Neuronal stem cell (in vitro differentiated cells): ENCODE results near the gene ENTPD2.

Experiments used
- DNase-seq: peaks from one replicate; pipeline ENCODE4 v3.0.0-alpha.2; 2013; ENCODE audit warnings: low spot score
- H2AFZ ChIP-seq: one replicate; pipeline ENCODE4 v1.6.1; 2013; ENCODE audit warnings: mild to moderate bottlenecking, low read length, inconsistent platforms
- H2AK5ac ChIP-seq: 2 replicates; pipeline ENCODE4 v1.6.1; 2013; ENCODE audit warnings: low read depth, mild to moderate bottlenecking, inconsistent platforms, low read length, moderate library complexity, mixed read lengths
- H2BK120ac ChIP-seq: 2 replicates; pipeline ENCODE4 v1.6.1; 2013; ENCODE audit warnings: low read depth, mild to moderate bottlenecking, inconsistent platforms, low read length, moderate library complexity, mixed read lengths
- H2BK12ac ChIP-seq: one replicate; pipeline ENCODE4 v1.6.1; 2013; ENCODE audit warnings: low read length, inconsistent platforms
- H2BK15ac ChIP-seq: 2 replicates; pipeline ENCODE4 v1.6.1; 2013; ENCODE audit warnings: mild to moderate bottlenecking, low read length, inconsistent platforms, mixed read lengths
- H2BK5ac ChIP-seq: one replicate; pipeline ENCODE4 v1.6.1; 2013; ENCODE audit warnings: inconsistent platforms, mild to moderate bottlenecking, low read length, moderate library complexity
- H3K14ac ChIP-seq: one replicate; pipeline ENCODE4 v1.6.1; 2013; ENCODE audit warnings: low read length, inconsistent platforms
- H3K18ac ChIP-seq: 2 replicates; pipeline ENCODE4 v1.6.1; 2013; ENCODE audit warnings: low read length, inconsistent platforms
- H3K23ac ChIP-seq: 2 replicates; pipeline ENCODE4 v1.6.1; 2013; ENCODE audit warnings: low read depth, mild to moderate bottlenecking, mixed read lengths, low read length, inconsistent platforms; ENCODE audit not compliant: poor library complexity
- H3K27ac ChIP-seq: replicated peaks from 3 replicates; pipeline ENCODE4 v1.5.1; 2013; ENCODE audit warnings: low read length, inconsistent platforms
- H3K27me3 ChIP-seq, 3 experiments: 2 replicates each; pipeline ENCODE4 v1.6.1; 2013; ENCODE audit warnings: low read length in 3 of 3, mild to moderate bottlenecking in 2 of 3, inconsistent platforms in 1 of 3, low read depth in 1 of 3, mixed read lengths in 1 of 3, moderate library complexity in 1 of 3; ENCODE audit not compliant: control insufficient read depth in 3 of 3, insufficient read depth in 3 of 3
- H3K36me3 ChIP-seq, 2 donors: replicated peaks in 1 of 2; 2 replicates each; pipeline ENCODE4 v1.6.1; 2013; ENCODE audit warnings: low read length in 2 of 2; ENCODE audit not compliant: control insufficient read depth in 2 of 2, insufficient read depth in 2 of 2
- H3K4ac ChIP-seq: 2 replicates; pipeline ENCODE4 v1.6.1; 2013; ENCODE audit warnings: inconsistent platforms, mild to moderate bottlenecking, low read length, moderate library complexity
- H3K4me1 ChIP-seq, 2 donors: 1 replicate in 1 of 2; 2 replicates in 1 of 2; pipeline ENCODE4 v1.6.1; 2013; ENCODE audit warnings: low read length in 2 of 2, low read depth in 1 of 2; ENCODE audit not compliant: control insufficient read depth in 2 of 2, insufficient read depth in 1 of 2
- H3K4me2 ChIP-seq: one replicate; pipeline ENCODE4 v1.6.1; 2013; ENCODE audit warnings: mild to moderate bottlenecking, low read length, inconsistent platforms; ENCODE audit not compliant: insufficient read depth, poor library complexity, severe bottlenecking
- H3K4me3 ChIP-seq, 2 donors: 2 replicates each; pipeline ENCODE4 v1.5.1; 2013; ENCODE audit warnings: low read length in 2 of 2, mild to moderate bottlenecking in 2 of 2, inconsistent platforms in 1 of 2, moderate library complexity in 1 of 2
- H3K79me1 ChIP-seq: one replicate; pipeline ENCODE4 v1.6.1; 2013; ENCODE audit warnings: low read depth, mild to moderate bottlenecking, inconsistent platforms, low read length, moderate library complexity
- H3K9ac ChIP-seq: one replicate; pipeline ENCODE4 v1.6.1; 2013; ENCODE audit warnings: mild to moderate bottlenecking, low read depth, low read length, inconsistent platforms; ENCODE audit not compliant: poor library complexity
- H3K9me3 ChIP-seq, 2 donors: replicated peaks in 1 of 2; 2 replicates each; pipeline versions ENCODE3 to v1.6.1; 2013; ENCODE audit warnings: low read length in 2 of 2, mild to moderate bottlenecking in 2 of 2, inconsistent platforms in 1 of 2, low read depth in 1 of 2, mixed read lengths in 1 of 2, moderate library complexity in 1 of 2; ENCODE audit not compliant: control insufficient read depth in 2 of 2, insufficient read depth in 1 of 2
- H4K8ac ChIP-seq: one replicate; pipeline ENCODE4 v1.6.1; 2013; ENCODE audit warnings: low read depth, mild to moderate bottlenecking, inconsistent platforms, low read length, moderate library complexity
- H4K91ac ChIP-seq: one replicate; pipeline ENCODE4 v1.6.1; 2013; ENCODE audit warnings: low read length, low read depth, mild to moderate bottlenecking, inconsistent platforms; ENCODE audit not compliant: poor library complexity
- WGBS, 2 donors: extraction: QIAGEN DNeasy Blood & Tissue Kit; methylation state at CpG; one replicate each; pipeline ENCODE4 v1.1.7; 2013; ENCODE audit warnings: missing lambda C conversion rate in 2 of 2, mixed read lengths in 1 of 2; ENCODE audit not compliant: insufficient read length in 2 of 2, insufficient replicate concordance in 1 of 2; ENCODE audit errors: extremely low coverage in 2 of 2; 5-methylcytosine and 5-hydroxymethylcytosine counted together

ENTPD2 gene

GRCh38 chr9:137086531-137087408 lies 32.9 kb upstream of the ENTPD2 start, which contains the start of gene MAN1B1:
Gene MAN1B1 (plus strand): TSS chr9:137086985. CDS start chr9:137087000, 15 bp downstream.
- H3K27me3 ChIP-seq, result peaks cover 2 to 33% (median 20%) of the 10 kb centered on the region in 3 experiments
- peak within 1 kb of the TSS; percentile 97 for H2AFZ ChIP-seq
- H3K4me3 ChIP-seq, result peak within 1 kb of the TSS; percentile 84 to 86
- H3K9me3 ChIP-seq, result no peaks in the 10 kb centered on the region
- H3K4ac ChIP-seq, result no peak within 1 kb of the TSS
- H3K27ac ChIP-seq, result peak within 1 kb of the TSS; percentile 74
- no peak within 1 kb of the TSS for H4K91ac ChIP-seq
- peak within 1 kb of the TSS; percentile 65 for H4K8ac ChIP-seq
- H2BK12ac ChIP-seq, result peak within 1 kb of the TSS; percentile 81
- WGBS, 2 donors, result no CpG with 5 or more reads among the region's 101 CpGs
- peak within 1 kb of the TSS; percentile 94 for H3K9ac ChIP-seq
- H3K18ac ChIP-seq, result peak within 1 kb of the TSS; percentile 91
- DNase-seq, result peak; percentile 98
- peak within 1 kb of the TSS; percentile 99 for H3K23ac ChIP-seq
- H2BK120ac ChIP-seq, result no peak within 1 kb of the TSS
- H3K4me2 ChIP-seq, result peak within 1 kb of the TSS; percentile 98
- peaks cover 3% of the 10 kb centered on the region for H3K79me1 ChIP-seq
- H3K36me3 ChIP-seq, result peaks cover 8 to 24% of the 10 kb centered on the region in 2 donors
- peak within 1 kb of the TSS; percentile 75 for H2AK5ac ChIP-seq
- H3K14ac ChIP-seq, result peak within 1 kb of the TSS; percentile 87
- peak within 1 kb of the TSS; percentile 67 for H2BK5ac ChIP-seq
- H3K4me1 ChIP-seq, result peaks cover 10 to 20% of the 10 kb centered on the region in 2 donors
- peak within 1 kb of the TSS; percentile 52 for H2BK15ac ChIP-seq

GRCh38 chr9:137085920-137086530 lies 32.2 kb upstream of the ENTPD2 start:
- no CpG with 5 or more reads among the region's 58 CpGs for WGBS, 2 donors
- no peak for DNase-seq
- H3K27ac ChIP-seq, result no peak overlapping the region

GRCh38 chr9:137084526-137084925 lies 30.7 kb upstream of the ENTPD2 start:
- peaks cover 10 to 20% of the 10 kb centered on the region in 2 donors for H3K4me1 ChIP-seq
- H3K9ac ChIP-seq, result peak overlapping the region; percentile 68
- H3K4me2 ChIP-seq, result no peak overlapping the region
- H3K27me3 ChIP-seq, result peaks cover 6 to 54% (median 36%) of the 10 kb centered on the region in 3 experiments
- H4K8ac ChIP-seq, result no peak overlapping the region
- no peak overlapping the region for H2BK15ac ChIP-seq
- H3K23ac ChIP-seq, result peak overlapping the region; percentile 40
- H3K79me1 ChIP-seq, result peaks cover 3% of the 10 kb centered on the region
- no peak overlapping the region for H2BK5ac ChIP-seq
- peaks cover 5 to 11% of the 10 kb centered on the region in 2 donors for H3K36me3 ChIP-seq
- no peak for DNase-seq
- no peak overlapping the region for H3K18ac ChIP-seq
- H3K14ac ChIP-seq, result no peak overlapping the region
- no CpG with 5 or more reads among the region's 9 CpGs for WGBS, 2 donors
- no peak overlapping the region for H3K4me3 ChIP-seq
- no peak overlapping the region for H2AFZ ChIP-seq
- peaks cover 0 to 3% of the 10 kb centered on the region in 2 donors for H3K9me3 ChIP-seq
- no peak overlapping the region for H3K27ac ChIP-seq
- H3K4ac ChIP-seq, result no peak overlapping the region
- no peak overlapping the region for H2BK12ac ChIP-seq
- H2BK120ac ChIP-seq, result no peak overlapping the region
- no peak overlapping the region for H4K91ac ChIP-seq
- H2AK5ac ChIP-seq, result no peak overlapping the region

More at GRCh38 chr9:137085920-137086530, 32.2 kb upstream of the ENTPD2 start:
- H3K14ac ChIP-seq, result peak overlapping the region; percentile 38
- H3K9me3 ChIP-seq, result no peaks in the 10 kb centered on the region
- H3K79me1 ChIP-seq, result peaks cover 3% of the 10 kb centered on the region
- H3K23ac ChIP-seq, result peak overlapping the region; percentile 99
- peaks cover 2 to 39% (median 22%) of the 10 kb centered on the region in 3 experiments for H3K27me3 ChIP-seq
- H2BK12ac ChIP-seq, result peak overlapping the region; percentile 81
- H2AK5ac ChIP-seq, result peak overlapping the region; percentile 75
- H2BK15ac ChIP-seq, result peak overlapping the region; percentile 49
- no peak overlapping the region for H4K91ac ChIP-seq
- H4K8ac ChIP-seq, result peak overlapping the region; percentile 65
- H2AFZ ChIP-seq, result peak overlapping the region; percentile 97
- peak overlapping the region; percentile 98 for H3K4me2 ChIP-seq
- peak overlapping the region; percentile 91 for H3K9ac ChIP-seq
- H2BK5ac ChIP-seq, result no peak overlapping the region
- H2BK120ac ChIP-seq, result no peak overlapping the region
- H3K4me1 ChIP-seq, result peaks cover 10 to 20% of the 10 kb centered on the region in 2 donors
- no peak overlapping the region for H3K4ac ChIP-seq
- peak overlapping the region; percentile 84 for H3K4me3 ChIP-seq
- H3K36me3 ChIP-seq, result peaks cover 6 to 20% of the 10 kb centered on the region in 2 donors
- H3K18ac ChIP-seq, result peak overlapping the region; percentile 76
